HepG2 (cell line): ENCODE results near the gene CLEC20A. TPM values are rescaled to one million over a fixed set of nuclear protein-coding genes. Genes with fewer than 3 reads are reported as not detected.
A peak's percentile ranks its signal among the peaks of the same experiment; 100 is the strongest.

Experiments used
- BHLHE40 ChIP-seq: IDR thresholded peaks from 2 replicates; pipeline ENCODE4 v1.6.1; 2011; ENCODE audit warnings: low read length, improper control_type of control experiment
- CENPBD1 ChIP-seq: sonication (generic); formaldehyde crosslinking; IDR thresholded peaks from 2 replicates; pipeline ENCODE4 v1.8.0; 2022; ENCODE audit warnings: missing genetic modification reagents, low read depth, mild to moderate bottlenecking, borderline replicate concordance
- E2F1 ChIP-seq: sonication (generic); formaldehyde crosslinking; IDR thresholded peaks from 2 replicates; pipeline ENCODE4 v1.5.0; 2020; ENCODE audit warnings: missing genetic modification reagents
- GPN1 ChIP-seq: sonication (generic); formaldehyde crosslinking; IDR thresholded peaks from 2 replicates; pipeline ENCODE4 v1.5.1; 2020; ENCODE audit warnings: missing genetic modification reagents, borderline replicate concordance
- KLF16 ChIP-seq, 2 experiments: sonication (generic) in 1 of 2; formaldehyde crosslinking in 1 of 2; IDR thresholded peaks; 2 replicates each; pipeline versions ENCODE4 v1.6.1 to v1.8.0; 2016 to 2023; ENCODE audit warnings: missing genetic modification reagents in 2 of 2, missing compliant biosample characterization in 1 of 2
- NONO ChIP-seq, 2 experiments: fragments of 450-650 bp in 1 of 2; sonication (generic) in 1 of 2; formaldehyde crosslinking in 1 of 2; IDR thresholded peaks in 1 of 2; conservative IDR thresholded peaks in 1 of 2; 2 replicates each; pipeline versions ENCODE4 v1.6.1 to v1.8.0; 2017 to 2022; ENCODE audit warnings: mild to moderate bottlenecking in 1 of 2, missing genetic modification reagents in 1 of 2, moderate library complexity in 1 of 2
- PAX8 ChIP-seq: sonication (generic); formaldehyde crosslinking; IDR thresholded peaks from 2 replicates; pipeline ENCODE4 v1.8.0; 2022; ENCODE audit warnings: mild to moderate bottlenecking, missing genetic modification reagents, borderline replicate concordance
- PHF8 ChIP-seq: sonication (generic); formaldehyde crosslinking; IDR thresholded peaks from 2 replicates; pipeline ENCODE4 v1.5.0; 2020; ENCODE audit warnings: missing genetic modification reagents
- SNAI1 ChIP-seq: sonication (generic); formaldehyde crosslinking; IDR thresholded peaks from 2 replicates; pipeline ENCODE4 v1.5.0; 2020; ENCODE audit warnings: mild to moderate bottlenecking, missing genetic modification reagents, borderline replicate concordance
- SNAPC5 ChIP-seq: sonication (generic); formaldehyde crosslinking; IDR thresholded peaks from 2 replicates; pipeline ENCODE4 v1.8.1; 2023; ENCODE audit warnings: mild to moderate bottlenecking, missing genetic modification reagents, borderline replicate concordance
- ZNF136 ChIP-seq: sonication (generic); formaldehyde crosslinking; IDR thresholded peaks from 2 replicates; pipeline ENCODE4 v1.8.1; 2022; ENCODE audit warnings: low read depth, mild to moderate bottlenecking, moderate library complexity, missing genetic modification reagents
- ZNF142 ChIP-seq: sonication (generic); formaldehyde crosslinking; IDR thresholded peaks from 2 replicates; pipeline ENCODE4 v1.4.0; 2020; ENCODE audit warnings: missing genetic modification reagents
- ZNF17 ChIP-seq: sonication (generic); formaldehyde crosslinking; IDR thresholded peaks from 2 replicates; pipeline ENCODE4 v1.5.0; 2020; ENCODE audit warnings: mild to moderate bottlenecking, missing genetic modification reagents
- ZNF205 ChIP-seq: IDR thresholded peaks from 2 replicates; pipeline ENCODE4 v1.6.1; 2018; ENCODE audit warnings: missing biosample characterization, missing genetic modification reagents
- ZNF207 ChIP-seq: fragments of 450-650 bp; IDR thresholded peaks from 2 replicates; pipeline ENCODE4 v1.6.1; 2016; ENCODE audit warnings: antibody characterized with exemption, borderline replicate concordance
- ZNF230 ChIP-seq: sonication (generic); formaldehyde crosslinking; IDR thresholded peaks from 2 replicates; pipeline ENCODE4 v1.4.0; 2020; ENCODE audit warnings: mild to moderate bottlenecking, missing genetic modification reagents
- ZNF274 ChIP-seq: sonication (generic); formaldehyde crosslinking; IDR thresholded peaks from 2 replicates; pipeline ENCODE4 v1.5.1; 2020; ENCODE audit warnings: mild to moderate bottlenecking, missing genetic modification reagents
- ZNF430 ChIP-seq: sonication (generic); formaldehyde crosslinking; IDR thresholded peaks from 2 replicates; pipeline ENCODE4 v1.9.0; 2021; ENCODE audit warnings: mild to moderate bottlenecking, missing genetic modification reagents
- ZNF768 ChIP-seq: sonication (generic); formaldehyde crosslinking; IDR thresholded peaks from 2 replicates; pipeline ENCODE4 v1.4.0; 2020; ENCODE audit warnings: missing genetic modification reagents
- ZUFSP ChIP-seq: sonication (generic); formaldehyde crosslinking; IDR thresholded peaks from 2 replicates; pipeline ENCODE4 v1.9.0; 2021; ENCODE audit warnings: missing genetic modification reagents, mild to moderate bottlenecking, borderline replicate concordance
- polyA plus RNA-seq, 8 experiments: library from polyadenylated mRNA; depleted of rRNA in 3 of 8; stranded (reverse) in 7 of 8; unstranded in 1 of 8; fragments of >200 nt; fragmentation: Illumina TruSeq in 4 of 8; extraction: Trizol in 4 of 8; gene quantifications; 2 replicates each; pipeline versions ENCODE4 v1.2.1 to v1.2.3, GENCODE V29; 2011 to 2016; ENCODE audit warnings: low read depth in 4 of 8, missing spikeins in 1 of 8, mixed read lengths in 1 of 8; ENCODE audit not compliant: insufficient read depth in 1 of 8
- total RNA-seq, 5 experiments: library from RNA; depleted of rRNA; stranded (reverse); fragments of >200 nt; fragmentation: Illumina TruSeq; extraction: Trizol; gene quantifications; 2 replicates each; pipeline ENCODE4 v1.2.3, GENCODE V29; 2016; ENCODE audit warnings: low read depth in 1 of 5

The CLEC20A gene
- total and polyA plus RNA-seq, 2 of the 13 experiments (the other 11 are each of a cell fraction or from before 2014, with no cell fraction given): not detected

GRCh38 chr1:178542554-178543289, 46.0 kb upstream of the CLEC20A start (continued):
- TF ChIP-seq ZNF136 (CRISPR knock-in tag): no peak
- no peak for TF ChIP-seq BHLHE40
- TF ChIP-seq CENPBD1 (CRISPR knock-in tag): no peak; the same call in 1 of the 2 replicates
- TF ChIP-seq ZNF230: no peak
- 0 out of 2 replicates have a peak, but pooled peaks have one; percentile 7 for TF ChIP-seq E2F1 (CRISPR knock-in tag)
- TF ChIP-seq ZUFSP: no peak
- peak; percentile 37; the same call in 1 of the 2 replicates for TF ChIP-seq ZNF142 (CRISPR knock-in tag)
- TF ChIP-seq SNAPC5 (CRISPR knock-in tag): no peak
- no peak; the same call in 1 of the 2 replicates for TF ChIP-seq SNAI1 (CRISPR knock-in tag)
- no peak for TF ChIP-seq NONO (IDR thresholded peaks at IDR 0.05)
- TF ChIP-seq NONO (CRISPR knock-in tag; conservative IDR thresholded peaks at IDR 0.05): 0 out of 2 replicates have a peak, but pooled peaks have one; percentile 25
- no peak for TF ChIP-seq ZNF207
- peak; percentile 41; the same call in 1 of the 2 replicates for TF ChIP-seq PHF8 (CRISPR knock-in tag)
- TF ChIP-seq ZNF205: no peak
- TF ChIP-seq ZNF768: no peak
- no peak for TF ChIP-seq PAX8 (CRISPR knock-in tag)
- peak; percentile 36; the same call in 1 of the 2 replicates for TF ChIP-seq ZNF430
- TF ChIP-seq ZNF17: no peak
- TF ChIP-seq GPN1 (CRISPR knock-in tag): no peak
- TF ChIP-seq KLF16 (CRISPR knock-in tag; IDR thresholded peaks at IDR 0.05): peak in 1 of 2 experiments; percentile 11; a peak in 1 of 4 replicates
- no peak for TF ChIP-seq ZNF274 (CRISPR knock-in tag)
